HFFc6 (cell line): Measurements from ENCODE around the gene MSH5. TPM values are rescaled to one million over a fixed set of nuclear protein-coding genes. Genes with fewer than 3 reads are reported as not detected.
A peak's percentile ranks its signal among the peaks of the same experiment; 100 is the strongest.

Experiments used
- DNase-seq: peaks from one replicate; pipeline ENCODE4 v3.0.0-alpha.2; 2018
- H3K27ac Mint-ChIP-seq: 2 replicates; pipeline ENCODE4 v1.8.0; 2020; ENCODE audit warnings: mild to moderate bottlenecking, mixed read lengths
- H3K27me3 Mint-ChIP-seq: 2 replicates; pipeline ENCODE4 v1.8.0; 2021; ENCODE audit warnings: mild to moderate bottlenecking, moderate library complexity, mixed read lengths; ENCODE audit not compliant: insufficient read depth
- H3K36me3 Mint-ChIP-seq: 2 replicates; pipeline ENCODE4 v1.8.0; 2021; ENCODE audit warnings: low read depth, mixed read lengths
- H3K4me1 Mint-ChIP-seq: 2 replicates; pipeline ENCODE4 v1.8.0; 2020; ENCODE audit warnings: low read depth, mixed read lengths
- H3K4me3 Mint-ChIP-seq: 2 replicates; pipeline ENCODE4 v1.8.0; 2020; ENCODE audit warnings: mild to moderate bottlenecking, moderate library complexity, mixed read lengths
- H3K9me3 Mint-ChIP-seq: 2 replicates; pipeline ENCODE4 v1.8.0; 2020; ENCODE audit warnings: mild to moderate bottlenecking, mixed read lengths
- CTCF ChIP-seq: fragments of 200-600 bp; sonication (generic); IDR thresholded peaks from 2 replicates; pipeline ENCODE4 v1.5.0; 2021; ENCODE audit warnings: antibody characterized with exemption, mild to moderate bottlenecking
- long read RNA-seq: library from polyadenylated mRNA; unstranded; transcript quantifications from one replicate; pipeline ENCODE4 v2.0.0, GENCODE V29; 2019
- total RNA-seq, 6 experiments: library from RNA; stranded (reverse); fragmentation: NEBNext Ultra II Directional; extraction: Animal tissue kit (Norgen Biotek cat#: 25700); gene quantifications; 2 replicates in 1 of 6; 3 replicates in 5 of 6; pipeline ENCODE4 v1.2.3, GENCODE V29; 2021

Gene MSH5
- total RNA-seq = 10 to 100 TPM in 4 of 6 experiments, 1 to 10 TPM in 2; 7.4 to 14.8 (median 12.6) TPM
- long read RNA-seq, partial matches to known transcripts = 0 of 1 reads
- long read RNA-seq, other reads (novel, unspliced or antisense) = 1 of 1 reads

DNA sequence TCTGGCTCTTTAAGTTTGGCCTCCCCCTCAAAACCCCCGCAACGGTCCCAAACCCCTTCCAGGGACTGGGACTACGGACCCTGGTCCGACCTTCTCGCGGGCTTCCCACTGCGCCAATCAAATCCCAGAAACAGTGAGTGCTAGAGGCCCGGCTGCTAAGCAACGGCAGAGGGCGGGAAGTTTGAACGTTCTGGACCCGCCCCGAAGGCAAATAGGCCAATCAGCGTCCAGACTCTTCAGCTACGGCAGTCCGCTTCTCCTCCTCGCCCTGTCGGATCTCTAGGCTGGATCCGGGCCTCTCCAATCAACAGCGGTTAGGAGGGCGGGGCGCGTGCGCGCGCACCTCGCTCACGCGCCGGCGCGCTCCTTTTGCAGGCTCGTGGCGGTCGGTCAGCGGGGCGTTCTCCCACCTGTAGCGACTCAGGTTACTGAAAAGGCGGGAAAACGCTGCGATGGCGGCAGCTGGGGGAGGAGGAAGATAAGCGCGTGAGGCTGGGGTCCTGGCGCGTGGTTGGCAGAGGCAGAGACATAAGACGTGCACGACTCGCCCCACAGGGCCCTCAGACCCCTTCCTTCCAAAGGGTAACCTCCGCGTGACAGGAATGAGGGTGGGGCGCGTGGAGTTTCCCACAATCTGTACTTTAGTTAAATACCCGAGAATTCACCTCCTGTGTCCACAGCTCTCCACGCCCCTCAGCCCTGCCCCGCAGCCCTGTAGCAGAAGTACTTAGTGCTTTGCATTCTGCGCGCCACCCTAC is at the start of gene MSH5:
Gene MSH5, plus strand, starts transcription at position 367 of the 758 bp plus-strand sequence. CDS start 462 bp downstream, outside the sequence.
- Mint-ChIP-seq H3K27me3 (no peaks in the 10 kb centered on the region; the same call in none of the 2 replicates), H3K9me3 (no peaks in the 10 kb centered on the region), H3K4me3 (peak within 1 kb of the TSS; percentile 97), H3K36me3 (peaks cover 21% of the 10 kb centered on the region), H3K4me1 (peaks cover 46% of the 10 kb centered on the region), H3K27ac (peak within 1 kb of the TSS; percentile 92)
- TF ChIP-seq CTCF = no peak
- DNase-seq = peak; percentile 99

- Mint-ChIP-seq H3K27ac (0 out of 2 replicates have a peak overlapping the region, but pooled peaks have one; percentile 8), H3K4me3 (no peak overlapping the region), H3K36me3 (peaks cover 9% of the 10 kb centered on the region; the same call in 1 of the 2 replicates)
These were observed 49.4 kb upstream of the MSH5 start for GRCh38 chr6:31690231-31691077.

GRCh38 chr6:31691078-31691463 is 48.7 kb upstream of the MSH5 start:
- no peaks in the 10 kb centered on the region for H3K9me3 Mint-ChIP-seq
- no peak for TF ChIP-seq CTCF
- no peak overlapping the region for H3K27ac Mint-ChIP-seq
- no peak overlapping the region for H3K4me3 Mint-ChIP-seq
- peaks cover 4% of the 10 kb centered on the region; the same call in 1 of the 2 replicates for H3K36me3 Mint-ChIP-seq
- DNase-seq = no peak
- no peaks in the 10 kb centered on the region for H3K4me1 Mint-ChIP-seq
- no peaks in the 10 kb centered on the region for H3K27me3 Mint-ChIP-seq

More at GRCh38 chr6:31690231-31691077, 49.4 kb upstream of the MSH5 start:
- DNase-seq = no peak
- Mint-ChIP-seq H3K9me3 (no peaks in the 10 kb centered on the region), H3K4me1 (no peaks in the 10 kb centered on the region), H3K27me3 (no peaks in the 10 kb centered on the region)
- TF ChIP-seq CTCF = no peak

DNA sequence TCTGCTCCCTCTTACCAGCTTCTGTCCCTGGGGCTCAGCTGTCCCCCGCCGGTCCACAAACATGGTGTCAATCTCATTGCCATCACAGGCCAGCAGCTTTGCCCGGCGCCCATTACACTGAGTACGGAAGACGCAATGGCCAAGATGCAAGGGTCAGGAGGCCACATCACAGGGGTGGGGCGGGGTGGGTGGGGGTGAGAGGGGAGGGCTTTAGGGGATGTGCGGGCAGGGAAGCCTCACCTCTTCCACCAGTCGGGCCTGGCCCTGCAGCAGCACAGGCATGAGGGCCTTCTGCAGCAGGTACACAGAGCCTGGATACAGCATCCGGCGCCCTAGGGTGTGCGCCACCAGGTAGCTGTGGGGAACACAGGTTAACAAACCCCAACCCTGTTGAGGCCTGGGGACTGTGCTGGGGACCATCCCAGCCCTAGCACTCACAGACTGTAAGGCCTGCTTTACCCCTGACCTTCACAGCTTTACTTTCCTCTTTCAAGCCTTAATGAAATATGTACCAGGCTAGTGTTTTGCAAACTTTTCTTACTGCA is 48.2 kb upstream of the MSH5 start:
- Mint-ChIP-seq H3K4me1 (no peaks in the 10 kb centered on the region), H3K27me3 (no peaks in the 10 kb centered on the region), H3K36me3 (no peaks in the 10 kb centered on the region; the same call in 1 of the 2 replicates), H3K9me3 (no peaks in the 10 kb centered on the region), H3K4me3 (no peak overlapping the region), H3K27ac (no peak overlapping the region)
- TF ChIP-seq CTCF = no peak
- no peak for DNase-seq

- Mint-ChIP-seq H3K4me3 (no peak overlapping the region), H3K27ac (no peak overlapping the region), H3K4me1 (peaks cover 2% of the 10 kb centered on the region), H3K27me3 (no peaks in the 10 kb centered on the region), H3K36me3 (no peaks in the 10 kb centered on the region; the same call in 1 of the 2 replicates), H3K9me3 (no peaks in the 10 kb centered on the region)
- no peak for TF ChIP-seq CTCF
- DNase-seq = no peak
These were observed 47.5 kb upstream of the MSH5 start for GRCh38 chr6:31692353-31692752.
